Central memory CD4-positive, alpha-beta T cell (primary cell): ENCODE data around the gene FLRT3.

Source experiments
- DNase-seq: peaks from one replicate; pipeline ENCODE4 v3.0.0; 2022
- total RNA-seq, 3 experiments: gene quantifications; one replicate each; lab custom pipeline; 2026; lab: John Stamatoyannopoulos, UW

FLRT3 gene
- total RNA-seq: 0 reads per million in 3 experiments

- DNase-seq: no peak
These were observed at the start of gene FLRT3 for GRCh38 chr20:14337400-14338171. Gene FLRT3, minus strand, starts transcription at chr20:14337612. Its CDS starts 10,106 bp downstream, at chr20:14327506.

GRCh38 chr20:14386726-14387125 lies 49.3 kb upstream of the FLRT3 start:
- DNase-seq: no peak

GRCh38 chr20:14385176-14385740 lies 47.8 kb upstream of the FLRT3 start:
- no peak for DNase-seq

- DNase-seq: no peak
These were observed 47.2 kb upstream of the FLRT3 start for GRCh38 chr20:14384416-14385175.

GRCh38 chr20:14383335-14383734 lies 45.9 kb upstream of the FLRT3 start:
- DNase-seq: no peak

- DNase-seq: no peak
These were observed 40.9 kb upstream of the FLRT3 start for GRCh38 chr20:14378326-14378725.

- no peak for DNase-seq
These were observed 38.1 kb upstream of the FLRT3 start for GRCh38 chr20:14375416-14375985.

- no peak for DNase-seq
These were observed 36.8 kb upstream of the FLRT3 start for GRCh38 chr20:14374196-14374595.

- DNase-seq: no peak
These were observed 24.3 kb upstream of the FLRT3 start for GRCh38 chr20:14361509-14362345.

- DNase-seq: no peak
These were observed 23.0 kb upstream of the FLRT3 start for GRCh38 chr20:14360416-14360815.

GRCh38 chr20:14355791-14356190 lies 18.4 kb upstream of the FLRT3 start:
- no peak for DNase-seq

GRCh38 chr20:14344746-14345145 lies 7.3 kb upstream of the FLRT3 start:
- no peak for DNase-seq

- DNase-seq: no peak
These were observed 6.2 kb upstream of the FLRT3 start for GRCh38 chr20:14343491-14344065.

- no peak for DNase-seq
These were observed 5.5 kb upstream of the FLRT3 start for GRCh38 chr20:14342918-14343317.

- no peak for DNase-seq
These were observed 4.4 kb upstream of the FLRT3 start for GRCh38 chr20:14341801-14342200.

- no peak for DNase-seq
These were observed 726 bp downstream of the FLRT3 start for GRCh38 chr20:14336686-14337085.

GRCh38 chr20:14335052-14335451 lies 2.4 kb downstream of the FLRT3 start:
- no peak for DNase-seq

- DNase-seq: no peak
These were observed 3.0 kb downstream of the FLRT3 start for GRCh38 chr20:14334306-14334930.

- no peak for DNase-seq
These were observed 3.7 kb downstream of the FLRT3 start for GRCh38 chr20:14333721-14334120.

GRCh38 chr20:14332866-14333265 lies 4.5 kb downstream of the FLRT3 start:
- DNase-seq: no peak

- no peak for DNase-seq
These were observed 5.8 kb downstream of the FLRT3 start for GRCh38 chr20:14331646-14332045.

- no peak for DNase-seq
These were observed 17.7 kb downstream of the FLRT3 start for GRCh38 chr20:14319704-14320103.
